NOMO-1 (cell line): Measurements from ENCODE around the gene TRAF3IP1.

Experiments
- DNase-seq, 2 experiments: peaks; one replicate each; lab custom pipeline; 2025; ENCODE audit not compliant: unreplicated experiment in 2 of 2; lab: John Stamatoyannopoulos, UW

Gene TRAF3IP1

DNA sequence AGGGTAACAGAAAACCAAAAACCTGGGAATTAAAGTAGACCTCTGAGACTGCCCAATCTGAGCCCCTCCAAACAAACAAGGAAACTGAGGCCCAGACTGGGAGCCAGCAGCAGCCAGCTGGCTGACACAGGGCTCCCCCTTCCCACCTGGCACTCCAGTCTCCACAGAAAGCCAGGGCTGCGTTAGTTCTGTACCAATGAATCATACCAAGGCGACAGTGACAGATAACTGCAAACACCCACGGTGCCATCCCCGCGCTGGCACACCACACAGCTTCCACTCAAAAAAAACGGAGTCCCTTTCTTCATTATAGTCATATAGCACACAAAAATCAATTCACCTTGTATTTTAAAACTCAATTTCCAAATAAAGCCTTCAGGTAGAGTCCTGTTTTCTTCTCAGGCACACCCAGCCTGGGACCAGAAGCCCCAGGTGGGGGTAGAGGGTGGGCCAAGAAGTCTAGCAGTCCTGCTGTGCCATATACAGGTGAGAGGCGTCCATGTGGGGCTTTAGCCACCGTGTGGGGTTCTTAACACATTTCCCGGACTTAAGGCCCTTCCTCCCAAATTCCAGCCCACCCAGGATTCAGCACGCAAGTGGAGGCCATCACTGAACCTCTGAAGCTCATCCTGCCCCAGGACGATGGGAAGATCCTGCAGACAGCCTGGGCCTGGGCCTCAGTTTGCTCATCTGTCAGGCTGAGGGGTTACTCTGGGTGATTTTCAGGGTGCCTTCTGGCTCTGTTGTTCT, 33.2 kb upstream of the TRAF3IP1 start:
- DNase-seq, result no peak

DNA sequence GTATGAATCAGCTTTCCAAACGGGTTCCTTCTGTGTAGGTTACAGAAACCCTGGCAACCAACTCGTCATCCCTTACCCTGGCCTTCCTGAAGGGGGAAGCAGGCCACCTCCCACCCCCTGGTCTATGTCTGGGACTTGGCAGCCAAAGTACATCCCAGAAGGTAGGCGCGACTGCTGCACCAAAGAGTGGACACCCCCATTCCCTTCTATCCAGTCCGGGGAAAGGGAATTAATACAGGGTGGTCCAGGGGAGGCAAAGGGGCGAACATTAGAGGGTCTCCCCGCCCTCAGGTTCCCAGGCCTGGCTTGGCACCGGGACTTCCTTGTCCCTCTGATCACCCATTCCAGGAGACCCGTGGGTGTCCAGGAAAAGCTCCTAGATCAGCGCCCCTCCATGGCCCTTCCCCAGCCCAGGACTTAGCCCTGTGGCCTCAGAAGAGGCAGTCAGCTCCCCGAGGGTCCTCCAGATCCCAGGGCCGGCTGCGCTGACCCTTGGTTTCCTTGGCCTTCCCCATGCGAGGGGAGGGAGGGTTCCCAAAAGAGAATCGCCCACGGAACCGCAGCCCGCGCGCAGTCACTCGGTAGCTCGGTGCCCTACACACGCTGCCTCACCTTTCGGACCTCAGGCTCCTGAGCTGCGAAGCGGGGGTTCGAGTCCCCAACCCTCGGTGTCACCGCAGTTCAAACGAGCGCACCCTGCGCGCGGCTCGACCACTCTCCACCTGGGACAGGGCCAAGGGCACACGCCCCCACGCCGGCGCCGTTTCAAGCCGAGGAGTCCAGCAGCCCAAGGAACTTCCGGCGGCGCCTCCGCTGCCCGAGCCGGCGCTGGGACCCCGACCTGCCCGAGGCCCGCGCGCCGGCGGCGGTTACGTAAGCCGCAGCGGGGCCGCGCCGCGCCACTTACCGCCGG, 32.3 kb upstream of the TRAF3IP1 start, which contains the start of gene PER2:
TSS of gene PER2 (minus strand) at position 874 of the 913 bp plus-strand sequence. CDS start 10,674 bp downstream, outside the sequence.
- peak; percentile 40 to 59 for DNase-seq

DNA sequence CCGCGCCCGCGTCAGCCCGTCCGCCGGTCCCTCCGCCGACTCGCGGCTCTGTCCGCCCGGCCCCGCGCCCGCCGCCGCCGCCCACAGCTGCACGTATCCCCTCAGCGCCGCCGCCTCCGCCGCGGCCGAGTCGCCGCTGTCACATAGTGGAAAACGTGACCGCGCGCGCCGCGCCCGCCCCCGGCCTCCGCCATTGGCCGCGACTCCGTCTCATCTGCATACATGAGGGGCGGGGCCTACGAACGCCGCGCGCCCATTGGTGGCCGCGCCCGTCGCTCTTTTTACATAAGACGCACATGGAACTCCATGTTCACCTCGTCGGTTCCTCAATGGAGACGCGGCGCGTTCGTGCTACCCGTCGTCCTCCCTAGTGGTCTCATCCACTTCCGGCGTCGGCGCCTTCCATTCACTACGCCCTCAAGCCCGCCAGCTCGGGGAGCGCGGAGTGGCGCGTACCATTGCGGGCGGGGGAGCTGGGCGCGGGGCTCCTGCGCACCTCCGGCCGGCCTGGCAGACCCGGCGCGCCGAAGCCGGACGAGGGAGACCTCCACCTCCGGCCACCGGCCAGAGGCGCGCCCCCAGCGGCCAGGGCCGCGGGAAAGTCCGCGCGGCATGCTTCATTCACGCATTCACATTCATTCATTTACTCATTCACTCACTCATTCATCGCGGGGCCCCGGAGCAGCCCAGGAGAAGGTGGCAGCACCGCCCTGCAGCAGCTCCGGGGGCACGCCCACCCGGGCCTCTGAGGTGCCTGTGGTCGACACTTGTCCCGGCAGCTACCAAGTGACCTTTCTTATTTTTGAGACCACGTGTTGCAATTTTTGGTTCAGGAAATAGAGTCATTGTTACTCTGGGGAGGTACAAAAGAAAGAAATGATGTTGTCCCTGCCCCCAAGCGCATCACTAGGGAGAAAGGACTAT, 31.4 kb upstream of the TRAF3IP1 start:
- DNase-seq, result peak; percentile 91 to 95

DNA sequence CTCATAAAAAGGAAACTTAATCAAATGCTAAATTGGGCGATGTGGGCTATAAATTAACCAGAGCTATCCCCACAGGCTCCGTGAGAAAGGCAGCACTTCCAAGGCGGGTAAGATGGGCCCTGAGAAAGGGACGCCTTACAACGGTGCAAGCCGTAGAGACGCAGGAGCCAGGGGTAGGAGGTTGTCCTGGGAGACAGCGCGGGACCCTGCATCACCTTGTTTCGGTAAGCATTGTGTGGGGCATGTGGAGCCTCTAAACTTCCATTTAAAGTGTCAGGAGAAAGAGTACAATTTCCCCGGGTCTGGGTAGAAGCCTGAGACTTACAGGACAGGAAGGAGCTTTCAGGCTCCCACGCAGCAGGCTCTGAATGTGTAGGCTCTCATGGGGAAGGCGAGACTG, 30.7 kb upstream of the TRAF3IP1 start:
- no peak for DNase-seq

DNA sequence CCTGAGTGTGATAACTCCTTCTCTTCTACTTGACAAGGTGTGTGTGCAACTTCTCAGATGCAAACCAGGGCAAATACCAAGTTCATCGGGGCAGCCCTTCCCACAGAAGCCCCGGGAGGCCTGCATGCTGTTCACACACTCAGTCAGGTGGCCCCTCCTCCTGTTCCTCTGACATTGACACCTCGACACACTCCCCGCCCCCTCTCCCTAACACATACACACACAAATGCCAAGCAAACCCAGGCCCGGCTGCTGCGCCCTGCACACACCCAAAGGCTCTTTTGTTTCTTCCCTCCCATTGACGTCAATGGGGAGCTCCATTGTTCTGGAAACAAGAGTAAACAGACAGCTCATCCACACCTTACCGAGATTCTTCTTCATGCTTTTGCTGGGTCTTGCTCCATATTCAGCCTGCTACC, 30.2 kb upstream of the TRAF3IP1 start:
- no peak for DNase-seq

DNA sequence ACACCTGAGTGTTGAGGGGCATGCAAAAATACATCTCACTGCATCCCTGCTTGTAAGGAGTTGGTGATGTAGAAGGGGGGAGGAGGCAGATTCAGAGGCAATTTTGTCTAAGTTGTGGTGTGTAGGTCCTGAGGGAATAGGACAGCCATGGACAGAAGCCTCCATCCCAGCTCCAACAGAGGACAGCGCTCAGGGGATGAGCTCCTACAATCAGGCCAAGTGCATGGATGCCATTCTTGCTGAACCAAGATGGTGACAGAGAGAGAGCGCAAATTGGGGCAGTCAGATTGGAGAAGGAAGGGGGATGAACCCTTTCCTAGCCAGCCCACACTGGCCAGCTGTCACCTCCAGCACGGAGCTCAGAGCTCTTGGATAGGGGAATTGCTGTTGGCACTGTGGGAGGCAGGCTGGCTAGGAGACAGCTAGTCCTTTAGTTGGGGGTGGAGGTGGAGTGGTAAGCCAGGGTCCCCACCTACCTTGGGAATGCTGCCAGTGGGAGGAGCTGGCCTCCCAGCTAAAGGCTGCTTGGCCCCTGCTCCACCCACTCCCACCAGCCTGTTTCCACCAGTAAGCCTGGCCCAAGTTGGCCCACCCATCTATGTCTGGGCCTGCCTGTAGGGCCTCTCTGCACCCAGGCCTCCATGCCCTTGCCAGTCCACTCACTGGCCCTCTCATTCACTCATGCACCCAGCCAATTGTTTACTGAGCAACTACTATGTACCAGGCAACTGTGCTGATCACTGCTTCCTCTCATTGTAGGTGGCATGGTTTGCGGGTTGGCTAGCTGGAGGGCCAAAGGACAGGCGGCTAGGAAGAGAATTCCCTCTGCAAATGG, 29.4 kb upstream of the TRAF3IP1 start:
- no peak for DNase-seq

DNA sequence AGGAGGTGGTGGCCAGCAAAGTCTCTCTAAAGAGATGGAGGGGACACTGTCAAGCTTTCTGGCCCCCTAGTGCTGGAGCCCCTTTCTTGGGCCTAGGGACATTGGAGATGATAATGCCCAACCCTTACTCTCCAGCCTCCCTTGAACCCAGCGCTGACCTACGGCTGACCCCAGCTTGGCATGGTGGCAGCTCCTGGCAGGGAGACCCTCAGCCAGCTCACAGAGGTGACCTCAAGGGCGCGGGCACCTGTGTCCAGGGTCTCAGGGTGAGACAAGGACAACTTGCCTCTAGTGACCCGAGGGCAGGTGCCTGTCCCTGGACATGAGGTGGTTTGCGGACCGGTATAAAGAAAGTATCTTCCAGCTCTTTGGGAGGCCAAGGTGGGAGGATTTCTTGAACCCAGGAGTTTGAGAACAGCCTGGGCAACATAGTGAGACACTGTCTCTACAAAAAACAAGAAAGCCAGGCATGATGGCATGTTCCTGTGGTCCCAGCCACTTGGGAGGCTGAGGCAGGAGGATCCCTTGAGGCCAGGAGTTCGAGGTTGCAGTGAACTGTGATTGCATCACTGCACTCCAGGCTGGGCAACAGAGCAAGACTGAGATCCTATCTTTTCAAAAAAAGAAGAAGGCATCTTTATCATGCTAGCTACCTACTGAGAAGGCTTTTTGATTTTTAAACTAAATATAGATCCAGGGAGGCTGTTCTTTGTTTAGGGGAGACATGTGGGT, 28.6 kb upstream of the TRAF3IP1 start:
- DNase-seq, result no peak

DNA sequence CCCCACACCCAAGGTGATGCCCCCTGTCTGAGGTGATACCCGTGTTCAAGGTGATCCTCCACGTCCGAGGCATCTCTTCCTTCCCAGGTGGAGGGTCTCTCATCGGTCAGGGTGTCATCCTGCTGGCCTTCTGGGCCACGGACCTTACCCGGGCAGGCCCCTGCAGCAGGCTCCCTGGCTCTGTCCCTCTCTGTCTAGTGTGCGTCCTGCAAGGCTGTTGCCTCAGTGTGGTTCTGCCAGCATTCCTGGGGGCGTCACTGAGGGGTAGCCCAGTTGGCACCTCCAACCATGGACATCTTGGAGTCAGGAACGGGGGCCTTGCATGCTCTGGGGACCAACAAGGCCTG, 26.3 kb upstream of the TRAF3IP1 start:
- no peak for DNase-seq

DNA sequence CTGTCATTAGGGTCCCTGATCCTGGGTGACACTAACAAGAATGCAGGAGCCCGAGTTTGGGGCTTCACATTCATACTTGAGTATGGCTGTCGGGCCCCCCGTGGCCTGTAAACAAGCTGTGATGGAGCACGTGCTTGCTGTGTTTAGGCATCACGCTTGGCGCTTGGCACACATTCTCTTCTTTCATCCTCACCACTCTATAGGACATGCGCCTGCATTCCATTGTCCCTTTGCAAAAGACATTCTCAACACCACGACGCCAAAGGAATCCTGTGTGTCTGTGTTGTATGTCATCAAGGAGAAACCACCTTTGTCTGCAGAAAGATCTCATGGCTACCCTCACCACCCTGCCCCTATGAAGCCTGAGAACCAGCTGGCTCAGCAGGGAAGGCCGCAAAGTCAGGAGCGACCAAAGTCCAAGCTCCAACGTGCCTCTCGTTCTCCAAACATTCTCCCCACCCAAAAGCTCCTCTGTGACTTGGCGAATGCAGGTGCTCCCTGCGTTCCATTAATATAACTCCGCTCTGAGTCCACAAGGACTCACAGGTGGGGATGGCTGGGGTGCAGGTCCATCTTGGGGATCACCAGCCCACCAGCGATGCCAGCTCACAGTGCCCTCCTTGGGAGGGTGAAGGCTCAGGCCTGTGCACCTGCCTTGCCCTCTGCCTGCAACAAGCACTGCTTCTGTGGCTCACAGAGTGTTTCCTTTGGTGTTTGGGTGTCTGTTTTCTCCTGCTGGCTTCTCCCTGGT, 25.8 kb upstream of the TRAF3IP1 start:
- no peak for DNase-seq

DNA sequence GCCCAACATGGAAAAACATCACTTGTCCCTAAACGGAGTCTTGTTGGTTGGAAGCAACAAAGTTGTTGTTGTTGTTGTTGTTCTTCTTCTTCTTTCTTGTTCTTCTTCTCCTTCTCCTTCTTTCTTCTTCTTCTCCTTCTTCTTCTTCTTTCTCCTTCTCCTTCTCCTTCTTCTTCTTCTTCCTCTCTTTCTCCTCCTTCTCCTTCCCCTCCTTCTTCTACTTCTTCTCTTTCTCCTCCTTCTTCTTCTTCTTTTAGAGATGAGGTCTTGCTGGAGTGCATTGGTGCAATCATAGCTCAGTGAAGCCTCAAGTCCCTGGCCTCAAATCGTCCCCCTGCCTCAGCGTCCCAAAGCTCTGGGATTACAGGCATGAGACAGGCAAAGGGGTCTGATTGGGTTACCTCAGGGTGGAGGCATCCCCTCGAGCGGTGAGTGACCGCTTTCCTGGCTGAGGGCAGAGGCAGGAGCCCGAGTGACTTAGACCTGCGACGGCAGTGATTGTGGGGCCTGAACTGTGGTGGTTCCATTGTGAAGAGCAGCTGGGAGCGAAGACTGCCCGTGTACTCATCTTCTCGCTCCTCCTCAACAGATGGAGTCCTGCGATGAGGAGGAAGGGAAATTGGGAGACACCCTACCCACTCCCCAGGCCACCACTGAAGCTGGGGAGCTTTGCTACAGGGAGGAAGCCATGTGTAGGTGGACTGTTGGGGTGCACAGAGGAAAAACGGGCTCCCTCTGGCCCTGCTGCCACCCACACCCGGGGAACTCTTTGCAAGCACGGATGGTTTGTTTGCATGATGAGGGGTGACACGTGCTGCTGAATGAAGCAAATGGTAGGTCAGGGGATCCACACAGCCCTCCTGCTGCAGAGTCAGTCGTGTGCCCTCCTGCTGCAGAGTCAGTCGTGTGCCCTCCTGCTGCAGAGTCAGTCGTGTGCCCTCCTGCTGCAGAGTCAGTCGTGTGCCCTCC, 24.9 kb upstream of the TRAF3IP1 start:
- DNase-seq, result no peak

DNA sequence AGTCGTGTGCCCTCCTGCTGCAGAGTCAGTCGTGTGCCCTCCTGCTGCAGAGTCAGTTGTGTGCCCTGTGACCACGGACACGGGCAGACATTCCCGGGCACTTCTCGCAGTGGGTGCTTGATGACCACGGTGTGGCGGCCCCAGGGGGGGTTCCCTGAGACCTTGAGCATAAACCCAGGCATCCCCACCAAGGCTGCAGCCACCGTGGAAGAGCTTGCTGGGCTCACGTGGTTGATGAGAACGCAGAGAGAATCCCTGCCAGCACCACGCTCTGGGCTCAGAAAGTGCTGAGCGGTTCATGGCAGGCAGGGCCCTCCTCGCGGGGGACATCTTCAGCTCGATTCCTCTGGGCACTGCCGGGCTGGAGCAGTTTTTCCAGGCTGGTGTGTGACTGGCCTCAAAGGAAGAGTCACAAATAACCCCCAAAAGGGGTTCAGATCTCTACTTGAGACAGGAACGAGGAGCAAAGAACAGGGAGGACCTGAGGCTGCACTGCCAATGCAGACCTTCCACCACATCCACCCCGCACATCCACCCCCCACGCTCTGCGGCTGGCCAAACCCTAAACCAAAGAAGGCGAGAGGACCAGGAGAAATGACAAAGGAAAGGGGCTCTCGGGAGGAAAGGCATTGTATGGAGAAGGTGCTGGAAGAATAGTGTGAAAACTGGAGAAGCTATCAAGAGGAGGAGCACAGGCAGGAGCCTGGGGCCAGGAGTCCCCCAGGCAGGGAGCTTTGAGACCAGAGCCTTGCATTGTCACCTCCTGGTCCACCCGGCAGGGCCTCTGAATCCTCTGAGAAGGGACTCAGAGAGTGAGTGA, 23.5 kb upstream of the TRAF3IP1 start:
- DNase-seq, result no peak

DNA sequence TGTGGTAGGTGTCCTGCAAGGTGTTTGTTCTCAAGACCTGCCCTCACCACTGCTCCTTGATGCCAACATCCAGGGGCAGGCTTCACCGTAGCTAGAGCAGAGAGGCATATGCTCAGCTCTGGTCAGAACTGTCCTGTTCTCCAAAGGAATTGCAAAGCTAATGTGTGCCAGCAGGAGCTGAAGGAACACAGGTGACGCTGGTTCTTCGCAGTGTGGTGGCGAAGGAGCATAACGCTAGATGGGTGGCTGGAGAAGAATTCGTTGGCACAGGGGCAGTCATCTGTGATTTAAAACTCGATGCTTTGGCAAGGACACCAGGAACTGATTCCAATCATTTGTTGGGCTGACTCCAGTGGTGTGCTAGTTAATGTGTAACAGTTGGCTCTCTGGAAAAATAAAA, 20.5 kb upstream of the TRAF3IP1 start:
- DNase-seq, result no peak

DNA sequence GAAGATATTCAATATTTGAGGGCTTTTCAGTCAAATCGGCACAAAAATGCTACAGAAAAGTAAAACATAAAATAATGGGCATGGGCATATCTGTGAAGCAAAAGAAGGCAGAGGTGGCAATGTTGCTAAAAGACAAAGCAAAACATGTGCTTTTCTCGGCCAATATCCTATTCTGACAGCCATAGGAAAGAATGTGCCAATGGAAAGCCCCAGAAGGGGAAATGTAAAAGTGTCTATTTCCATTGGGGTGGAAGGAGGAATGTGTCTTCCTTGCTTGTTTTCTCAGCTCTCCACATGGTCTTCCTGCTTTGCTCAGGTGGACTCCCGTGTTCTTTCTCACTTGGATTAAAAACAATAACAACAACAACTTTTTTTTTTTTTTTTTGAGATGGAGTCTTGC, 18.2 kb upstream of the TRAF3IP1 start:
- DNase-seq, result no peak

DNA sequence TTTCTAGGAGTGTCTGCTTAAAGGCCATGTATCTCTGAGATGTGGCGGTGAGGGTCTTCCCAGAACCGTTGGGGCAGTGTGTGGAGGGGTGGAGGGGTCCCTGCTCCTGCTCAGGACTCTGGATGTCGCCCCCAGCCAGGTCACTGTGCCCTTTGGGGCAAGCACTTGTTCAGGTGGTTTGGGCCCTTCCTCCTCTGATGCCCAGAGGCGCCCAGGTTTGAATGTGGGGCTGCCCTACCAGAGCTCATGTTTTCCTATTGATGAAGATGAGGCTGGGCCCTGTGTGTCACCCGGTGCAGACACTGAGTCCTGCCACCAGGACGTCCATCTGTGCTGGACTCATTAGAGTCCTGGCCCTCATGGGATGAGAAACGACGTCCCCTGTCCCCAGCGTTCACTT, 17.6 kb upstream of the TRAF3IP1 start:
- DNase-seq, result no peak

DNA sequence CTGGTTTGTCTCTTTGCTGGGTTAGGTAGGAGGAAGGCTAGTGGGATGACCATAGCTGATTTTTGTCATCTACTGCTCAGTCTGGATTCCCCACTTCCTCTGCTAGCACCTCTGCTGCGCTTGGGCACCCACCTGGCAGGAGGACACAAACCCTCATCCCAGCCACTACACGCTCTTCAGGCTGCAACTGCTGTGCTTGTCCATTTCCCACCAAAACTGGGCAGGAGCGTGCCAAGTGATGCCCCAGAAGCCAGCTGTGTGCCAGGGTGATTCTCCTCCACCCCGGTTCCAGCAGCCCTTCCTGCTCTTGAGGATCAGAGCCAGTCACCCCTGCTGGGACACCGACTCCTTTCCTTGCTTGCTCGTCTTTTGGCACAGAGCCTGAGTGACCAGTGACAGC, 16.2 kb upstream of the TRAF3IP1 start:
- DNase-seq, result no peak

DNA sequence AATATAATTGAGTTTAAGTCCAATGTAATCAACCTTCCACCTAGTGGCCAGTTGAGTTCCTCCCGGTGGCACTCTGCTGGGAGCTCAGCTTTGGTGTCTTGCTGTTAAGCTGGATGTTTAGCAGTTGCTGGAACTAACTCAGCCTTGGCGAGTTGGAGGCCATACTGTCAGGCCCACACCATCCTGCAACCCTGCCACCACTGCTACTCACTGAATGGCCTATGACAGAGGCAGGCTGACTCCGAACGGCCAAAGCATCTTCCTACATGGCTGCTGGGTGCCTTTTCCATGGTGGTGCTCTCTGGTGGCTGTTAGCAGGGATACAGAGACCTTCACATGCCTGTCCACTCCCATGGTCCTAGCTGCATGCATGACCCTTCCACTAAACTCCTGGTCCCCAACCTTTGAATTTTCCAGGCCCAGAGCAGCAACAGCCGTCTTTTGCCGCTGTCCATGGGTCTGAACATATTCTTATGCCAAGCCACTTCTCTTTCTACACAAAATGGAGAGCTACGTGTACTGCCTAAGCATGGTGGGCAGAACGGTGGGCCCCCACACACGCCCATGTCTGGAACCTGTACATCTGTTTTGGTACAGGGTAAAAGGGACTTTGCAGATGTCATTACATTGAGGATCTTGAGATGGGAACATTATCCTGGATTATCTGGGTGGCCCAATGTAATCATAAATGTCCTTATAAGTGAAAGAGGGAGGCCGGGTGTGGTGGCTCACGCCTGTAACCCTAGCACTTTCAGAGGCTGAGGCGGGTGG, 15.0 kb upstream of the TRAF3IP1 start:
- DNase-seq, result no peak
